Measurements from ENCODE around the gene ZSCAN12.
"Not testable (repeated sequence)": the region's sequence is repeated elsewhere in the genome, so short reads cannot be mapped to it uniquely, and the experiment has no call there.

- not testable (repeated sequence) for TF ChIP-seq POLR2A, CTCF, POLR2AphosphoS5 (IDR thresholded peaks at IDR 0.05)
Observed at GRCh38 chr6:28444759-28445158, 45.2 kb upstream of the ZSCAN12 start.
